ENCODE results near the gene FCAR. TPM values are rescaled to one million over a fixed set of nuclear protein-coding genes. Genes with fewer than 3 reads are reported as not detected.

FCAR gene
- total RNA-seq, 1 experiment from 2014 or later = not detected

DNA sequence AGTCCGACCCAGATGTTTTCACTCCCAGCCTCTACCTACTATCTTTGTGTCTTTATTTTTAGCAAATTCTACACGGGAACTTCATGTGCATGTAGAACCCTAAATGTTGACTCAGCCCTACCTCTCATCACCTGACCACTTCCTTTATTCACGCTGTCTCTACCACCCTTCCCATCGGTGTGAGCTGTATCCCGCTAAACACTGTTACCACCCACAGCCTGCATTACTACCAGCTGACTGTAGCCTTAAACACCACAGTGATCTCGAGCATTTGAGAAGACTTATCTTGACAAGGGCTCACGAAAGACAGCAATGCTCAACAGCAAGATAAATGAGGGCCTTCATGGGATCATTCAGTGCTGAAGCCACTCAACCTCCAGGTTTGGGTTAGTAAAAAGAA, 47.0 kb downstream of the FCAR start:
- intact Hi-C loops (cut with micrococcal nuclease; ENCODE audit: unreplicated experiment) = loop anchor here (2.0 kb wide), 1 partner anchor 38 kb away; no protein-coding TSS in a partner anchor
- no peak overlapping the region for H3K4me2 ChIP-seq
- no peaks in the 10 kb centered on the region for H3K4me1 ChIP-seq (replicated peaks; ENCODE audit: insufficient read depth)
- H3K9me2 ChIP-seq (ENCODE audit: insufficient read depth) = no peaks in the 10 kb centered on the region
- H2AFZ ChIP-seq = no peak overlapping the region
- no peak overlapping the region for H3K4me3 ChIP-seq
- TF ChIP-seq, protein P1, sequence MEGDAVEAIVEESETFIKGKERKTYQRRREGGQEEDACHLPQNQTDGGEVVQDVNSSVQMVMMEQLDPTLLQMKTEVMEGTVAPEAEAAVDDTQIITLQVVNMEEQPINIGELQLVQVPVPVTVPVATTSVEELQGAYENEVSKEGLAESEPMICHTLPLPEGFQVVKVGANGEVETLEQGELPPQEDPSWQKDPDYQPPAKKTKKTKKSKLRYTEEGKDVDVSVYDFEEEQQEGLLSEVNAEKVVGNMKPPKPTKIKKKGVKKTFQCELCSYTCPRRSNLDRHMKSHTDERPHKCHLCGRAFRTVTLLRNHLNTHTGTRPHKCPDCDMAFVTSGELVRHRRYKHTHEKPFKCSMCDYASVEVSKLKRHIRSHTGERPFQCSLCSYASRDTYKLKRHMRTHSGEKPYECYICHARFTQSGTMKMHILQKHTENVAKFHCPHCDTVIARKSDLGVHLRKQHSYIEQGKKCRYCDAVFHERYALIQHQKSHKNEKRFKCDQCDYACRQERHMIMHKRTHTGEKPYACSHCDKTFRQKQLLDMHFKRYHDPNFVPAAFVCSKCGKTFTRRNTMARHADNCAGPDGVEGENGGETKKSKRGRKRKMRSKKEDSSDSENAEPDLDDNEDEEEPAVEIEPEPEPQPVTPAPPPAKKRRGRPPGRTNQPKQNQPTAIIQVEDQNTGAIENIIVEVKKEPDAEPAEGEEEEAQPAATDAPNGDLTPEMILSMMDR (conservative IDR thresholded peaks at IDR 0.05) = no peak
- no peak for TF ChIP-seq EZH2 (IDR thresholded peaks at IDR 0.05; ENCODE audit: low read depth)
- ChIA-PET POLR2A (ENCODE audit: unreplicated experiment) (no interaction called here), CTCF (interaction anchor here (0.6 to 0.7 kb wide), 2 partner anchors 215 to 249 kb away, joined by 3 to 9 read pairs; no protein-coding TSS in a partner anchor)
- no TSS peak for BruUV-seq (replicated peaks)
- no peaks in the 10 kb centered on the region for H3F3A ChIP-seq (ENCODE audit: insufficient read depth, low read depth)
- no peaks in the 10 kb centered on the region for H3K36me3 ChIP-seq (ENCODE audit: low read depth)
- H3K79me2 ChIP-seq (ENCODE audit: low read depth) = no peaks in the 10 kb centered on the region
- H3K9me3 ChIP-seq (ENCODE audit: insufficient read depth, low read depth) = no peaks in the 10 kb centered on the region
- no peak for DNase-seq
- H3K27ac ChIP-seq = no peak overlapping the region
- H4K20me1 ChIP-seq (ENCODE audit: insufficient read depth) = no peaks in the 10 kb centered on the region
- H3K27me3 ChIP-seq (ENCODE audit: insufficient read depth, low read depth) = no peaks in the 10 kb centered on the region; the same call in 1 of the 2 replicates

DNA sequence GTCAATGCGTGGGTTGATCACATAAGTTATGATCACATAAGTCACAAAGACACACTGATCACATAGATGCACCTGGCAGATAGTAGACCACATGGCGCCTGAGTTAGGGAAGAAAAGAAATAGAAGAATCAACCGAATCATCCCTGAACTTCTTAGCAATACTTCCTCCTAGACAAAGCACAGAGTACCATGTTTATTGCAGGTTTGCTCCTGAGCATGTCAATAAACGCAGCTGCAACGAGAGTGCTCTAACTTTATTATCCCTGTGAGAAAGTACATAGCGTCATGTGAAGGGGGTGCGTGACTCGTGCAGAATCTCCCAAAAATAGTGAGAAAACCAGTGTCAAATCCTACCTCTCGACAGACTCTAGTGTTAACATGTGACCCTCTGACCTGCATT, 49.2 kb downstream of the FCAR start:
- ChIA-PET POLR2A (ENCODE audit: unreplicated experiment) (no interaction called here), CTCF (no interaction called here)
- no TSS peak for BruUV-seq (replicated peaks)
- Histone ChIP-seq H3K4me3 (no peak overlapping the region), H3F3A (ENCODE audit: insufficient read depth, low read depth) (no peaks in the 10 kb centered on the region), H3K27me3 (ENCODE audit: insufficient read depth, low read depth) (no peaks in the 10 kb centered on the region; the same call in 1 of the 2 replicates), H3K4me2 (no peak overlapping the region), H2AFZ (no peak overlapping the region), H3K4me1 (replicated peaks; ENCODE audit: insufficient read depth) (no peaks in the 10 kb centered on the region), H3K9me3 (ENCODE audit: insufficient read depth, low read depth) (peaks cover 10% of the 10 kb centered on the region), H3K36me3 (ENCODE audit: low read depth) (no peaks in the 10 kb centered on the region), H4K20me1 (ENCODE audit: insufficient read depth) (no peaks in the 10 kb centered on the region), H3K79me2 (ENCODE audit: low read depth) (no peaks in the 10 kb centered on the region), H3K27ac (no peak overlapping the region), H3K9me2 (ENCODE audit: insufficient read depth) (no peaks in the 10 kb centered on the region)
- TF ChIP-seq, protein P1 (conservative IDR thresholded peaks at IDR 0.05) = no peak
- TF ChIP-seq EZH2 (IDR thresholded peaks at IDR 0.05; ENCODE audit: low read depth) = no peak
- intact Hi-C loops (cut with micrococcal nuclease; ENCODE audit: unreplicated experiment) = no loop called here
- no peak for DNase-seq

DNA sequence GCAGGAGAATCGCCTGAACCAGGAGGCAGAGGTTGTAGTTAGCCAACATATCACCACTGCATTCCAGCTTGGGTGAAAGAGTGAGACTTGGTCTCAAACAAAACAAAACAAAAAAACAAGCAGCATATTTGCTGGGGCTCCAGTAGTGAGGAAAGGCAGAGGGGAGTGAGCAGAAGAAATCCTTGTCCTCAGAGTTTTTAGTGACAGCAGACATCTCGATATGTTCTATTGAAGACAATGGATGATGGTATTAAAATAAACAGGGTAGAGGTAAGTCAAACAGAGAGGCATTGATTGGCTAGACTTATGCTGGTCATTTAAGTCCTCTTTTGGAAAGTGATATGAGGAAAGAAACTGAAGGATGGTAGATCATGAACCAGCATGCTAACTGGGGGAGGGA, 54.3 kb downstream of the FCAR start:
- no peaks in the 10 kb centered on the region for H3F3A ChIP-seq (ENCODE audit: insufficient read depth, low read depth)
- CTCF ChIA-PET = no interaction called here
- no peaks in the 10 kb centered on the region for H3K9me2 ChIP-seq (ENCODE audit: insufficient read depth)
- no peak overlapping the region for H3K4me2 ChIP-seq
- BruUV-seq (replicated peaks) = no TSS peak
- no peaks in the 10 kb centered on the region for H3K4me1 ChIP-seq (replicated peaks; ENCODE audit: insufficient read depth)
- TF ChIP-seq, protein P1 (conservative IDR thresholded peaks at IDR 0.05) = no peak
- no peak for TF ChIP-seq EZH2 (IDR thresholded peaks at IDR 0.05; ENCODE audit: low read depth)
- no peaks in the 10 kb centered on the region for H3K79me2 ChIP-seq (ENCODE audit: low read depth)
- no peak overlapping the region for H3K4me3 ChIP-seq
- DNase-seq = no peak
- H3K27ac ChIP-seq = no peak overlapping the region
- H3K9me3 ChIP-seq (ENCODE audit: insufficient read depth, low read depth) = peaks cover 23% of the 10 kb centered on the region
- H3K27me3 ChIP-seq (ENCODE audit: insufficient read depth, low read depth) = peaks cover 14% of the 10 kb centered on the region; the same call in 1 of the 2 replicates
- H3K36me3 ChIP-seq (ENCODE audit: low read depth) = no peaks in the 10 kb centered on the region
- no peak overlapping the region for H2AFZ ChIP-seq
- no peaks in the 10 kb centered on the region for H4K20me1 ChIP-seq (ENCODE audit: insufficient read depth)
- POLR2A ChIA-PET (ENCODE audit: unreplicated experiment) = interaction anchor here (0.6 kb wide), 1 partner anchor 218 kb away, joined by 4 read pairs; no protein-coding TSS in a partner anchor
- intact Hi-C loops (cut with micrococcal nuclease; ENCODE audit: unreplicated experiment) = no loop called here

Measured in PC-9 (cell line).